Ascending aorta (tissue), 2 donors: ENCODE data around the gene TMIE. TPM values are rescaled to one million over a fixed set of nuclear protein-coding genes. Genes with fewer than 3 reads are reported as not detected.

Experiments used
- DNase-seq, 2 donors: peaks; one replicate each; pipeline ENCODE4 v3.0.0-alpha.2; 2019; ENCODE audit warnings: low spot score in 2 of 2
- H3K27ac ChIP-seq, 2 donors: fragments of 200-600 bp; sonication (generic); one replicate each; pipeline ENCODE4 v1.5.1; 2016 to 2017; ENCODE audit warnings: mild to moderate bottlenecking in 1 of 2
- H3K27me3 ChIP-seq: fragments of 200-600 bp; sonication (generic); one replicate; pipeline ENCODE4 v1.5.1; 2017
- H3K36me3 ChIP-seq, 2 donors: fragments of 200-600 bp; sonication (generic); one replicate each; pipeline ENCODE4 v1.5.1; 2016
- H3K4me1 ChIP-seq, 2 donors: fragments of 200-600 bp; sonication (generic); one replicate each; pipeline ENCODE4 v1.5.1; 2016 to 2017; ENCODE audit warnings: mild to moderate bottlenecking in 1 of 2
- H3K4me3 ChIP-seq, 2 donors: fragments of 200-600 bp; sonication (generic); one replicate each; pipeline ENCODE4 v1.5.1; 2016 to 2017; ENCODE audit warnings: mild to moderate bottlenecking in 1 of 2
- H3K9me3 ChIP-seq, 2 donors: fragments of 200-600 bp; sonication (generic); one replicate each; pipeline ENCODE4 v1.5.1; 2016
- CTCF ChIP-seq, 3 experiments: fragments of 200-600 bp in 2 of 3; fragments of 450-650 bp in 1 of 3; sonication (generic) in 2 of 3; IDR thresholded peaks; one replicate each; pipeline ENCODE4 v1.5.1; 2016 to 2019; ENCODE audit warnings: antibody characterized with exemption in 3 of 3, mild to moderate bottlenecking in 1 of 3, moderate library complexity in 1 of 3
- intact Hi-C: fragments of 100-400 bp; cut with DNase I; formaldehyde crosslinking; loops from one replicate; pipeline ENCODE4 v1.15.1; 2023
- total RNA-seq: library from RNA; depleted of rRNA; stranded (reverse); fragments of >200 nt; gene quantifications from one replicate; pipeline ENCODE4 v1.1.0, GENCODE V29; 2016

Gene TMIE
- total RNA-seq, 1 donor from 2014 or later = 8.5 TPM

- Histone ChIP-seq H3K27me3 (no peaks in the 10 kb centered on the region), H3K4me3 (no peak overlapping the region), H3K9me3 (no peaks in the 10 kb centered on the region), H3K4me1 (no peaks in the 10 kb centered on the region), H3K27ac (no peak overlapping the region), H3K36me3 (no peaks in the 10 kb centered on the region)
- DNase-seq = peak in 1 of 2 donors; percentile 31
- intact Hi-C loops = no loop called here
- no peak for TF ChIP-seq CTCF (IDR thresholded peaks at IDR 0.05)
These were observed 36.8 kb upstream of the TMIE start for GRCh38 chr3:46664188-46664970.

GRCh38 chr3:46664971-46665762 lies 36.0 kb upstream of the TMIE start:
- intact Hi-C loops = no loop called here
- no peak for TF ChIP-seq CTCF (IDR thresholded peaks at IDR 0.05)
- peak in 1 of 2 donors; percentile 48 for DNase-seq
- Histone ChIP-seq H3K4me1 (no peaks in the 10 kb centered on the region), H3K36me3 (no peaks in the 10 kb centered on the region), H3K9me3 (no peaks in the 10 kb centered on the region), H3K27me3 (no peaks in the 10 kb centered on the region), H3K4me3 (no peak overlapping the region), H3K27ac (no peak overlapping the region)

- no peak overlapping the region for H3K4me3 ChIP-seq
- no peaks in the 10 kb centered on the region for H3K9me3 ChIP-seq
- H3K36me3 ChIP-seq = no peaks in the 10 kb centered on the region
- DNase-seq = no peak
- no peaks in the 10 kb centered on the region for H3K4me1 ChIP-seq
- no peak overlapping the region for H3K27ac ChIP-seq
- no peaks in the 10 kb centered on the region for H3K27me3 ChIP-seq
- no peak for TF ChIP-seq CTCF (IDR thresholded peaks at IDR 0.05)
- intact Hi-C loops = no loop called here
These were observed 35.3 kb upstream of the TMIE start for GRCh38 chr3:46665763-46666452.

GRCh38 chr3:46666453-46666845 lies 34.7 kb upstream of the TMIE start:
- intact Hi-C loops = no loop called here
- TF ChIP-seq CTCF (IDR thresholded peaks at IDR 0.05) = no peak
- Histone ChIP-seq H3K36me3 (no peaks in the 10 kb centered on the region), H3K9me3 (no peaks in the 10 kb centered on the region), H3K4me3 (no peak overlapping the region), H3K27me3 (no peaks in the 10 kb centered on the region), H3K27ac (no peak overlapping the region), H3K4me1 (no peaks in the 10 kb centered on the region)
- peak; percentile 2 to 34 for DNase-seq

GRCh38 chr3:46667061-46667621 lies 34.1 kb upstream of the TMIE start:
- Histone ChIP-seq H3K9me3 (no peaks in the 10 kb centered on the region), H3K36me3 (peaks cover 0 to 4% of the 10 kb centered on the region in 2 donors), H3K27me3 (no peaks in the 10 kb centered on the region), H3K4me3 (no peak overlapping the region), H3K4me1 (no peaks in the 10 kb centered on the region), H3K27ac (no peak overlapping the region)
- intact Hi-C loops = no loop called here
- TF ChIP-seq CTCF (IDR thresholded peaks at IDR 0.05) = no peak
- DNase-seq = peak; percentile 6 to 47
